ENCODE data around the gene PEAK3. TPM values are rescaled to one million over a fixed set of nuclear protein-coding genes. Genes with fewer than 3 reads are reported as not detected.

PEAK3 gene
- total RNA-seq, 1 donor, result under 0.01 TPM

- no peak for TF ChIP-seq CTCF (IDR thresholded peaks at IDR 0.05; ENCODE audit: insufficient read depth, low read depth, low read length)
- H3K4me3 ChIP-seq (ENCODE audit: low read depth, low read length), result no peak overlapping the region
- DNase-seq (ENCODE audit: low read depth), result no peak
Observed at GRCh38 chr19:2306971-2307370, 25.0 kb upstream of the PEAK3 start.

GRCh38 chr19:2306281-2306806, 24.4 kb upstream of the PEAK3 start:
- no peak for TF ChIP-seq CTCF (IDR thresholded peaks at IDR 0.05; ENCODE audit: insufficient read depth, low read depth, low read length)
- H3K4me3 ChIP-seq (ENCODE audit: low read depth, low read length), result no peak overlapping the region
- DNase-seq (ENCODE audit: low read depth), result no peak

GRCh38 chr19:2305452-2306280, 23.7 kb upstream of the PEAK3 start:
- DNase-seq (ENCODE audit: low read depth), result no peak
- TF ChIP-seq CTCF (IDR thresholded peaks at IDR 0.05; ENCODE audit: insufficient read depth, low read depth, low read length), result no peak
- H3K4me3 ChIP-seq (ENCODE audit: low read depth, low read length), result no peak overlapping the region

GRCh38 chr19:2303211-2303798, 21.3 kb upstream of the PEAK3 start:
- no peak overlapping the region for H3K4me3 ChIP-seq (ENCODE audit: low read depth, low read length)
- no peak for DNase-seq (ENCODE audit: low read depth)
- TF ChIP-seq CTCF (IDR thresholded peaks at IDR 0.05; ENCODE audit: insufficient read depth, low read depth, low read length), result no peak

GRCh38 chr19:2302319-2303210, 20.6 kb upstream of the PEAK3 start:
- DNase-seq (ENCODE audit: low read depth), result peak; percentile 65
- no peak overlapping the region for H3K4me3 ChIP-seq (ENCODE audit: low read depth, low read length)
- no peak for TF ChIP-seq CTCF (IDR thresholded peaks at IDR 0.05; ENCODE audit: insufficient read depth, low read depth, low read length)

- TF ChIP-seq CTCF (IDR thresholded peaks at IDR 0.05; ENCODE audit: insufficient read depth, low read depth, low read length), result no peak
- H3K4me3 ChIP-seq (ENCODE audit: low read depth, low read length), result no peak overlapping the region
- no peak for DNase-seq (ENCODE audit: low read depth)
Observed at GRCh38 chr19:2300533-2300932, 18.6 kb upstream of the PEAK3 start.
